Natural killer cell (primary cell): ENCODE measurements around the gene USHBP1. TPM values are rescaled to one million over a fixed set of nuclear protein-coding genes. Genes with fewer than 3 reads are reported as not detected.

Experiments used
- ATAC-seq, 3 donors: fragments of 150-1000 bp in 2 of 3; fragments of 200-7000 bp in 1 of 3; cut with Tn5 transposase; 1 replicate in 1 of 3; 2 replicates in 2 of 3; pipeline ENCODE4 v1.10.0; 2021; ENCODE audit warnings: mild to moderate bottlenecking in 2 of 3, moderate library complexity in 2 of 3
- DNase-seq, 2 donors: peaks; one replicate each; pipeline versions ENCODE4 v3.0.0 to v3.0.0-alpha.2; 2013 to 2021; ENCODE audit warnings: mixed read lengths in 1 of 2
- H3K27ac ChIP-seq: one replicate; pipeline ENCODE4 v1.5.1; 2013; ENCODE audit warnings: mild to moderate bottlenecking, low read length
- H3K27me3 ChIP-seq: one replicate; pipeline ENCODE4 v1.6.1; 2013; ENCODE audit warnings: low read length; ENCODE audit not compliant: control insufficient read depth, insufficient read depth
- H3K36me3 ChIP-seq: one replicate; pipeline ENCODE4 v1.6.1; 2013; ENCODE audit warnings: low read length; ENCODE audit not compliant: control insufficient read depth, insufficient read depth
- H3K4me1 ChIP-seq: one replicate; pipeline ENCODE4 v1.6.1; 2013; ENCODE audit warnings: low read length; ENCODE audit not compliant: control insufficient read depth, insufficient read depth
- H3K4me3 ChIP-seq: one replicate; pipeline ENCODE4 v1.5.1; 2013; ENCODE audit warnings: low read length
- H3K9me3 ChIP-seq: one replicate; pipeline ENCODE4 v1.6.1; 2013; ENCODE audit warnings: low read length; ENCODE audit not compliant: control insufficient read depth, insufficient read depth
- H3K27ac Mint-ChIP-seq, 2 donors: one replicate each; pipeline ENCODE4 v1.8.0; 2022; ENCODE audit warnings: mild to moderate bottlenecking in 2 of 2, mixed read lengths in 2 of 2, moderate library complexity in 1 of 2
- H3K27me3 Mint-ChIP-seq, 2 donors: one replicate each; pipeline ENCODE4 v1.8.0; 2022; ENCODE audit warnings: low read depth in 2 of 2, mixed read lengths in 2 of 2
- H3K36me3 Mint-ChIP-seq: one replicate; pipeline ENCODE4 v1.8.0; 2022; ENCODE audit warnings: mixed read lengths
- H3K4me1 Mint-ChIP-seq, 2 donors: one replicate each; pipeline ENCODE4 v1.8.0; 2022; ENCODE audit warnings: mixed read lengths in 2 of 2
- H3K4me3 Mint-ChIP-seq: one replicate; pipeline ENCODE4 v1.8.0; 2022; ENCODE audit warnings: mild to moderate bottlenecking, moderate library complexity, mixed read lengths
- H3K9me3 Mint-ChIP-seq, 2 donors: one replicate each; pipeline ENCODE4 v1.8.0; 2022; ENCODE audit warnings: mixed read lengths in 2 of 2
- WGBS: methylation state at CpG from one replicate; pipeline ENCODE4 v1.1.7; 2013; ENCODE audit warnings: missing lambda C conversion rate; ENCODE audit not compliant: insufficient coverage; 5-methylcytosine and 5-hydroxymethylcytosine counted together
- intact Hi-C: fragments of 100-400 bp; cut with micrococcal nuclease; formaldehyde crosslinking; loops from one replicate; pipeline ENCODE4 v1.14.2; 2022
- total RNA-seq, 4 donors: library from RNA; stranded (reverse); fragments of 120-200 nt in 1 of 4; gene quantifications; one replicate each; pipeline versions ENCODE4 v1.2.3 to v1.2.4, GENCODE V29; 2013 to 2022
- TF ChIP-seq, protein P1 (sequence below): fragments of 200-600 bp; IDR thresholded peaks from one replicate; pipeline ENCODE4 v1.8.0; 2022; ENCODE audit warnings: antibody characterized with exemption

Gene USHBP1
- total RNA-seq, 3 donors from 2014 or later (not counting 1 experiment from before 2014, with no cell fraction given), result not detected

DNA sequence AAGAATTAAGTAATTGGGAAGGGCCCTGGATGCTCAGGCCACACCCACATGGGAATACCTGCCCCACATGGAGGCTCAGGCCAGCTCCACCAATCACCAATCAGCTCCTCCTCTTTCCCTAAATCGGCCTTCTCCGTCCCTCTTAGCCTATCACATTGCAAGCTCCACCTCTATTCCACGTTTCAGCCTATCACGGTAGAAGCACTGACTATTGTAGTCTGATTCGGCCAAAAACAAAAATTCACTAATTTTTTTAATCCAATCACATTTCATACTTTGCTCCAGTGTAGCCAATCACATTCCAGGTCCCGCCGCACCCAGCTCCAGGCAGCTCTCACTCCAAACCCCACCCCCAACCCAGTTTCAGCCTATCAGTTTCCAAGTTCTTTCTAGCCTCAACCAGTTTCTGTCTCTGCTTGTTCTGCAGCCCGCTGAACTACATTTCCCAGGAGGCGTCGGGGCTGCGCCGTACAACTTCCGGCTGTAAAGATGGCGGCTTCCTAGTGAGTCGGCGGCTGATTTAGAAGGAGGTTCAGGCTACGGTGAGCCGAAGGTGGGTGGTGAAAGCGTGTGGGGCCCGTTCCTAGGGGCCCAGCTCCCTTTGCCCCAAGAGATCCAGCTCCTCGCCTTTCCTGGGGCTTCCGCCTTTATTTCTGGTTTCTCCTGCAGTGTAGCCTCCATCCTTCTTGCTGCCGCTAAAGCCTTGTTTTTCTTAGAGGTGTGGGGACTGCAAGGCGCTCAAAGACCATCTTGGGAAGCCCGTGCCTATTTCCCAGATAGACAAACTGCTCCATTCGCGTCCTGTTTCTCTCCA lies 2.6 kb upstream of the USHBP1 start, which contains the start of gene BABAM1:
BABAM1 (plus strand) TSS at position 469 of the 814 bp plus-strand sequence. CDS start 1,364 bp downstream, outside the sequence.
- H3K36me3 Mint-ChIP-seq, result no peaks in the 10 kb centered on the region
- peak within 1 kb of the TSS; percentile 82 for H3K4me3 ChIP-seq
- H3K27me3 Mint-ChIP-seq, result no peaks in the 10 kb centered on the region
- TF ChIP-seq, protein P1, sequence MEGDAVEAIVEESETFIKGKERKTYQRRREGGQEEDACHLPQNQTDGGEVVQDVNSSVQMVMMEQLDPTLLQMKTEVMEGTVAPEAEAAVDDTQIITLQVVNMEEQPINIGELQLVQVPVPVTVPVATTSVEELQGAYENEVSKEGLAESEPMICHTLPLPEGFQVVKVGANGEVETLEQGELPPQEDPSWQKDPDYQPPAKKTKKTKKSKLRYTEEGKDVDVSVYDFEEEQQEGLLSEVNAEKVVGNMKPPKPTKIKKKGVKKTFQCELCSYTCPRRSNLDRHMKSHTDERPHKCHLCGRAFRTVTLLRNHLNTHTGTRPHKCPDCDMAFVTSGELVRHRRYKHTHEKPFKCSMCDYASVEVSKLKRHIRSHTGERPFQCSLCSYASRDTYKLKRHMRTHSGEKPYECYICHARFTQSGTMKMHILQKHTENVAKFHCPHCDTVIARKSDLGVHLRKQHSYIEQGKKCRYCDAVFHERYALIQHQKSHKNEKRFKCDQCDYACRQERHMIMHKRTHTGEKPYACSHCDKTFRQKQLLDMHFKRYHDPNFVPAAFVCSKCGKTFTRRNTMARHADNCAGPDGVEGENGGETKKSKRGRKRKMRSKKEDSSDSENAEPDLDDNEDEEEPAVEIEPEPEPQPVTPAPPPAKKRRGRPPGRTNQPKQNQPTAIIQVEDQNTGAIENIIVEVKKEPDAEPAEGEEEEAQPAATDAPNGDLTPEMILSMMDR, result no peak
- H3K4me1 ChIP-seq, result peaks cover 24% of the 10 kb centered on the region
- H3K27me3 ChIP-seq, result no peaks in the 10 kb centered on the region
- H3K9me3 ChIP-seq, result no peaks in the 10 kb centered on the region
- peak within 1 kb of the TSS; percentile 85 for H3K27ac Mint-ChIP-seq
- H3K27ac ChIP-seq, result peak within 1 kb of the TSS; percentile 63
- peak; percentile 90 to 97 (median 91) for ATAC-seq
- DNase-seq, result peak; percentile 86 to 98
- no peaks in the 10 kb centered on the region for H3K9me3 Mint-ChIP-seq
- peak within 1 kb of the TSS; percentile 88 for H3K4me3 Mint-ChIP-seq
- H3K36me3 ChIP-seq, result peaks cover 17% of the 10 kb centered on the region
- intact Hi-C loops, result loop anchor here (1.0 to 5.0 kb wide), 3 partner anchors 38 to 70 kb away; partner anchors contain the start of genes GTPBP3, MRPL34 and OCEL1
- WGBS, result 0% methylated on average over 27 of the region's 27 CpGs
- peaks cover 15 to 16% of the 10 kb centered on the region in 2 donors for H3K4me1 Mint-ChIP-seq

DNA sequence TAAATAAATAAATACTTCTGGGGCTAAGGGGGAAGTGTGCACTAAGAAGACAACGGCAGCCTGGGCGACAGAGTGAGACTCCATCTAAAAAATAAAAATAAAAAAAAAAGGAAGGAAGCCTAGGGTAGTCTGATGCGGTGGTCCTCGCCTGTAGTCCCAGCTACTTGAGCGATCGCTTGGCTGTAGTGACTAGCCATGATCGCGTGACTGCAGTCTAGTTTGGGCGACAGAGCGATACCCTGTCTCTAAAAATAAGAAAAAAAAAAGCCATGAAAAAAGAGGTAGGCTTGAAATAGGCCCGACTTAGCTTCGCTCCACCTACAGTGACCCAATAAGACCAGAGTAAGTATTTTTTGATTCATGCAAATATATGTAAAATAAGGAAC lies 2.0 kb upstream of the USHBP1 start:
- Mint-ChIP-seq H3K27ac (peak overlapping the region; percentile 85), H3K36me3 (no peaks in the 10 kb centered on the region), H3K27me3 (no peaks in the 10 kb centered on the region), H3K4me1 (peaks cover 15 to 16% of the 10 kb centered on the region in 2 donors), H3K9me3 (no peaks in the 10 kb centered on the region), H3K4me3 (peak overlapping the region; percentile 88)
- Histone ChIP-seq H3K36me3 (peaks cover 12% of the 10 kb centered on the region), H3K4me1 (peaks cover 24% of the 10 kb centered on the region), H3K27me3 (no peaks in the 10 kb centered on the region), H3K4me3 (no peak overlapping the region), H3K27ac (peak overlapping the region; percentile 27), H3K9me3 (no peaks in the 10 kb centered on the region)
- TF ChIP-seq, protein P1, result no peak
- ATAC-seq (no peak), DNase-seq (no peak)
- intact Hi-C loops, result loop anchor here (5.0 kb wide), 1 partner anchor 39 kb away; the partner anchor contains the start of gene OCEL1
- 38% methylated on average over 10 of the region's 12 CpGs for WGBS

DNA sequence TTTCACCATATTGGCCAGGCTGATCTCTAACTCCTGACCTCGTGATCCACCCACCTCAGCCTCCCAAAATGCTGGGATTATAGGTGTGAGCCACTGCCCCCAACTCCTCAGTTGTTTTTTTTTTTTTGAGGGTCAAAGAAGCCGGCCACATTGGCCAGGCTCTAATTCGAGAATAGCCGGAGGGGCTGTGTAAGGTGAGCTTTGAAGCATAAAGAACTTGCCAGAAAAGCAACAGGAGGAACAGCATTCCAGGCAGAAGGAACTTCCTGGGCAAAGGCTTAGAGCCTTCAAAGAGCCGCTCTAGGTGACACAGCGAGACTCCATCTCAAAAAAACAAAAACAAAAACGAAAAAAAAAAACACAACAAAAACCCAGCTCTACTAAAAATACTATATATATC lies 1.5 kb upstream of the USHBP1 start:
- Mint-ChIP-seq H3K36me3 (no peaks in the 10 kb centered on the region), H3K4me3 (no peak overlapping the region), H3K4me1 (peaks cover 16% of the 10 kb centered on the region in 2 donors), H3K27ac (no peak overlapping the region), H3K27me3 (no peaks in the 10 kb centered on the region), H3K9me3 (no peaks in the 10 kb centered on the region)
- Histone ChIP-seq H3K27me3 (no peaks in the 10 kb centered on the region), H3K9me3 (no peaks in the 10 kb centered on the region), H3K36me3 (peaks cover 6% of the 10 kb centered on the region), H3K4me1 (peaks cover 25% of the 10 kb centered on the region), H3K4me3 (no peak overlapping the region), H3K27ac (no peak overlapping the region)
- TF ChIP-seq, protein P1, result no peak
- 92% methylated on average over 6 of the region's 7 CpGs for WGBS
- ATAC-seq (no peak), DNase-seq (no peak)
- intact Hi-C loops, result loop anchor here (5.0 kb wide), 1 partner anchor 39 kb away; the partner anchor contains the start of gene OCEL1
